NOMO-1 treated with dmso at 0.1 percent for 144 hours (cell line): ENCODE results near the gene CASP6.
A peak's percentile ranks its signal among the peaks of the same experiment; 100 is the strongest.
"Not testable (repeated sequence)": the region's sequence is repeated elsewhere in the genome, so short reads cannot be mapped to it uniquely, and the experiment has no call there.

Source experiments
- DNase-seq: peaks from one replicate; lab custom pipeline; 2025; ENCODE audit not compliant: unreplicated experiment; lab: John Stamatoyannopoulos, UW

The CASP6 gene

GRCh38 chr4:109721033-109721432 lies 17.8 kb upstream of the CASP6 start:
- no peak for DNase-seq

- no peak for DNase-seq
Observed at GRCh38 chr4:109719604-109720003, 16.4 kb upstream of the CASP6 start.

GRCh38 chr4:109718759-109719158 lies 15.5 kb upstream of the CASP6 start:
- no peak for DNase-seq

GRCh38 chr4:109713500-109713899 lies 10.3 kb upstream of the CASP6 start:
- DNase-seq: no peak

- DNase-seq: no peak
Observed at GRCh38 chr4:109708990-109709389, 5.7 kb upstream of the CASP6 start.

- no peak for DNase-seq
Observed at GRCh38 chr4:109708435-109708834, 5.2 kb upstream of the CASP6 start.

GRCh38 chr4:109703664-109704361 lies 568 bp upstream of the CASP6 start:
- peak; percentile 23 for DNase-seq

GRCh38 chr4:109701566-109702410 lies 1.5 kb downstream of the CASP6 start:
- DNase-seq: no peak

GRCh38 chr4:109699553-109700225 lies 3.6 kb downstream of the CASP6 start:
- no peak for DNase-seq

- no peak for DNase-seq
Observed at GRCh38 chr4:109698656-109699055, 4.6 kb downstream of the CASP6 start.

GRCh38 chr4:109691411-109691920 lies 11.8 kb downstream of the CASP6 start:
- DNase-seq: no peak

GRCh38 chr4:109690690-109691410 lies 12.4 kb downstream of the CASP6 start:
- no peak for DNase-seq

GRCh38 chr4:109684727-109685126 lies 18.5 kb downstream of the CASP6 start:
- no peak for DNase-seq

- DNase-seq: no peak
Observed at GRCh38 chr4:109683621-109684253, 19.5 kb downstream of the CASP6 start.

- DNase-seq: no peak
Observed at GRCh38 chr4:109682875-109683274, 20.4 kb downstream of the CASP6 start.

- DNase-seq: not testable (repeated sequence)
Observed at GRCh38 chr4:109678925-109679324, 24.3 kb downstream of the CASP6 start.

GRCh38 chr4:109678472-109678871 lies 24.8 kb downstream of the CASP6 start:
- not testable (repeated sequence) for DNase-seq

- DNase-seq: no peak
Observed at GRCh38 chr4:109676886-109677285, 26.4 kb downstream of the CASP6 start.

- DNase-seq: no peak
Observed at GRCh38 chr4:109675843-109676242, 27.4 kb downstream of the CASP6 start.

- DNase-seq: no peak
Observed at GRCh38 chr4:109675181-109675580, 28.1 kb downstream of the CASP6 start.
